ENCODE results near the gene AADACL4. TPM values are rescaled to one million over a fixed set of nuclear protein-coding genes. Genes with fewer than 3 reads are reported as not detected.

The AADACL4 gene
- total RNA-seq, 1 experiment from 2014 or later: not detected

DNA sequence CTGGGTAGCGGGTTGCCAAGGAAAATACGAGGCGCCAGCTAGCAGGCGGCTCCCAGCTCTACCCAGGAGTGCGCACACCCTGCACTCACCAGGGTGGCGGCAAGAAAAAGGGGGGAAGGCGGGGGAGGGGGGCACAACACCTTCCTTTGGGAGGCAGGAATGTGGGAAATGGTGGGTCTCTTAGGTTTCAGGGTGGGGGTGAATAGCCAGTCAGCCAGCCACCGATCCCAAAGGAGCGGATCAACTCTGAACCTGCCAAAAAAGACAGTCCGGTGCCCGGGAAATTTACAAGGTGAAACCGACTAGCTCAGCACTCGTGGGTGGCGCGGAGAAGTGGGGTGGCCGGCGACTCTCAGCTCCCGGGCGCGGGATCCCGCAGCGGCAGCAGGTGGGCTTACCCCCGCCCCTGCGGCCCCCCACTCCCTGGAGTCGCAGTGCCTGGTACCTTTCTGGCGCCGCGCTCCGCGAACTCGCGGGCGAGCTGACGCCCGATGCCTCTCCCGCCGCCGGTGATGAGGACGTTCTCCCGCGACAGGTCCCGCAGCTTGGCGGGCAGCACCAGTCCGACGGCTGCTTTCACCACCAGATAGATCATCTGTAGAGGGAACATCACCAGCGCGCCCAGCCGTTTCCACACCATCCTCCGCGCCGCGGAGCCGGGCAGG, 27.0 kb upstream of the AADACL4 start:
- H3K27me3 Mint-ChIP-seq (ENCODE audit: low read depth): no peaks in the 10 kb centered on the region
- H3K27ac ChIP-seq (ENCODE audit: insufficient read length, low read depth, low read length): no peak overlapping the region
- no peak overlapping the region for H2AFZ ChIP-seq (ENCODE audit: low read length)
- H3K23ac ChIP-seq (ENCODE audit: insufficient read length, low read depth, low read length): no peak overlapping the region
- peaks cover 25% of the 10 kb centered on the region for H3K23me2 ChIP-seq (ENCODE audit: insufficient read length, low read depth, low read length, poor library complexity, severe bottlenecking)
- H3K9me3 ChIP-seq (ENCODE audit: control insufficient read depth, low read depth, low read length): no peaks in the 10 kb centered on the region
- H2BK120ac ChIP-seq (ENCODE audit: low read depth, low read length, poor library complexity, severe bottlenecking): no peak overlapping the region
- no peak overlapping the region for H2BK20ac ChIP-seq (ENCODE audit: low read depth, low read length, poor library complexity, severe bottlenecking)
- no peak overlapping the region; the same call in 1 of the 2 replicates for H3K14ac ChIP-seq (ENCODE audit: insufficient read depth, low read length)
- H3K9ac ChIP-seq (ENCODE audit: extremely low read depth, insufficient read length, low read length): peak overlapping the region; percentile 49
- H4K91ac ChIP-seq (ENCODE audit: insufficient read length, low read depth, low read length): no peak overlapping the region
- H4K5ac ChIP-seq (ENCODE audit: insufficient read length, low read depth, low read length): no peak overlapping the region
- H3K27ac Mint-ChIP-seq: peak overlapping the region; percentile 96 to 99 (median 98)
- no peak for DNase-seq
- H3K18ac ChIP-seq (ENCODE audit: insufficient read length, low read depth, low read length): peak overlapping the region; percentile 1
- H3K9me3 Mint-ChIP-seq: no peaks in the 10 kb centered on the region
- no peak overlapping the region for H3T11ph ChIP-seq (ENCODE audit: low read length)
- TF ChIP-seq, protein P1, sequence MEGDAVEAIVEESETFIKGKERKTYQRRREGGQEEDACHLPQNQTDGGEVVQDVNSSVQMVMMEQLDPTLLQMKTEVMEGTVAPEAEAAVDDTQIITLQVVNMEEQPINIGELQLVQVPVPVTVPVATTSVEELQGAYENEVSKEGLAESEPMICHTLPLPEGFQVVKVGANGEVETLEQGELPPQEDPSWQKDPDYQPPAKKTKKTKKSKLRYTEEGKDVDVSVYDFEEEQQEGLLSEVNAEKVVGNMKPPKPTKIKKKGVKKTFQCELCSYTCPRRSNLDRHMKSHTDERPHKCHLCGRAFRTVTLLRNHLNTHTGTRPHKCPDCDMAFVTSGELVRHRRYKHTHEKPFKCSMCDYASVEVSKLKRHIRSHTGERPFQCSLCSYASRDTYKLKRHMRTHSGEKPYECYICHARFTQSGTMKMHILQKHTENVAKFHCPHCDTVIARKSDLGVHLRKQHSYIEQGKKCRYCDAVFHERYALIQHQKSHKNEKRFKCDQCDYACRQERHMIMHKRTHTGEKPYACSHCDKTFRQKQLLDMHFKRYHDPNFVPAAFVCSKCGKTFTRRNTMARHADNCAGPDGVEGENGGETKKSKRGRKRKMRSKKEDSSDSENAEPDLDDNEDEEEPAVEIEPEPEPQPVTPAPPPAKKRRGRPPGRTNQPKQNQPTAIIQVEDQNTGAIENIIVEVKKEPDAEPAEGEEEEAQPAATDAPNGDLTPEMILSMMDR (conservative IDR thresholded peaks at IDR 0.05): no peak
- H3K4ac ChIP-seq (ENCODE audit: low read depth, low read length): no peak overlapping the region
- peak overlapping the region; percentile 96 to 98 for H3K4me3 Mint-ChIP-seq
- no peak overlapping the region for H3K56ac ChIP-seq (ENCODE audit: insufficient read length, low read depth, low read length)
- H3K36me3 Mint-ChIP-seq (ENCODE audit: insufficient read depth in 1 of 3, low read depth in 3 of 3): peaks cover 3 to 31% (median 23%) of the 10 kb centered on the region in 3 experiments; a peak in 6 of 7 replicates
- H3K79me1 ChIP-seq (ENCODE audit: insufficient read depth, low read depth, low read length, poor library complexity, severe bottlenecking): no peaks in the 10 kb centered on the region
- no peak overlapping the region for H2AK5ac ChIP-seq (ENCODE audit: insufficient read length, low read length)
- H3K4me1 ChIP-seq (ENCODE audit: insufficient read depth, low read length): peaks cover 2% of the 10 kb centered on the region; the same call in 1 of the 2 replicates
- peaks cover 64% of the 10 kb centered on the region in 2 experiments for H3K4me1 Mint-ChIP-seq
- WGBS (ENCODE audit: extremely low coverage, insufficient read length, low lambda C conversion rate): no CpG with 5 or more reads among the region's 53 CpGs
- H2BK5ac ChIP-seq (ENCODE audit: insufficient read length, low read length): no peak overlapping the region
- no peaks in the 10 kb centered on the region for H3K79me2 ChIP-seq (ENCODE audit: insufficient read depth, low read length)
- H4K20me1 ChIP-seq (ENCODE audit: control insufficient read depth, insufficient read depth, insufficient read length): no peaks in the 10 kb centered on the region
- no peak overlapping the region for H2BK12ac ChIP-seq (ENCODE audit: insufficient read length, low read depth, low read length)
- no peak overlapping the region for H2BK15ac ChIP-seq (ENCODE audit: low read depth, low read length)
- H3K27me3 ChIP-seq (ENCODE audit: insufficient read depth, low read length): no peaks in the 10 kb centered on the region
- no peak overlapping the region for H4K8ac ChIP-seq (replicated peaks; ENCODE audit: insufficient read length, low read depth, low read length)
- peak overlapping the region; percentile 75 for H3K4me2 ChIP-seq (ENCODE audit: insufficient read depth, insufficient read length, low read length)

All from H9 (cell line).